ENCODE results near the gene CEP164. TPM values are rescaled to one million over a fixed set of nuclear protein-coding genes. Genes with fewer than 3 reads are reported as not detected.

CEP164 gene
- total RNA-seq, 1 donor from 2014 or later: 15.1 TPM

DNA sequence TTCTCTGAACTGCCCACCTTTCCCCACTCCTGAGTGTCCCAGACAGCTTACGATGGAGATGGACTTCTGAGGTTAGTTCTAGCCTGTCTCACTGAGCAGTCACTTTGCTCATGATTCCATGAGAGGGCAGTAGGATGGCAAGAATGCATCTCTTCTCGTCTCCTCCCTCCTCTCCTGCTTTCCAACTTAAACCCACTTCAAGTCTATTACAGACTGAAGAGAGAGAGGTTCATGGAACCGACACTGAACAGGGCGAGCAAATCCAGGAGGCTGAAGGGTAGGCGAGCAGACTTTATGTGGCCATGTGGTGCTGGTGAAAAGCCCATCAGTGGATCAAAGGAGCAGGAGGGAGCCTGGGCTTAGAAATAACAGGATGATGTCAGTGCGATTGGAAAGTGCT, 38.6 kb downstream of the CEP164 start:
- Histone ChIP-seq H3K9me3 (no peaks in the 10 kb centered on the region), H3K4me3 (no peak overlapping the region), H3K27ac (no peak overlapping the region), H3K36me3 (peaks cover 48 to 83% of the 10 kb centered on the region in 2 donors), H3K4me1 (no peaks in the 10 kb centered on the region), H3K27me3 (no peaks in the 10 kb centered on the region)
- intact Hi-C loops (cut with DNase I): no loop called here
- no peak for DNase-seq (ENCODE audit: low spot score in 2 of 2)
- TF ChIP-seq, protein P1, sequence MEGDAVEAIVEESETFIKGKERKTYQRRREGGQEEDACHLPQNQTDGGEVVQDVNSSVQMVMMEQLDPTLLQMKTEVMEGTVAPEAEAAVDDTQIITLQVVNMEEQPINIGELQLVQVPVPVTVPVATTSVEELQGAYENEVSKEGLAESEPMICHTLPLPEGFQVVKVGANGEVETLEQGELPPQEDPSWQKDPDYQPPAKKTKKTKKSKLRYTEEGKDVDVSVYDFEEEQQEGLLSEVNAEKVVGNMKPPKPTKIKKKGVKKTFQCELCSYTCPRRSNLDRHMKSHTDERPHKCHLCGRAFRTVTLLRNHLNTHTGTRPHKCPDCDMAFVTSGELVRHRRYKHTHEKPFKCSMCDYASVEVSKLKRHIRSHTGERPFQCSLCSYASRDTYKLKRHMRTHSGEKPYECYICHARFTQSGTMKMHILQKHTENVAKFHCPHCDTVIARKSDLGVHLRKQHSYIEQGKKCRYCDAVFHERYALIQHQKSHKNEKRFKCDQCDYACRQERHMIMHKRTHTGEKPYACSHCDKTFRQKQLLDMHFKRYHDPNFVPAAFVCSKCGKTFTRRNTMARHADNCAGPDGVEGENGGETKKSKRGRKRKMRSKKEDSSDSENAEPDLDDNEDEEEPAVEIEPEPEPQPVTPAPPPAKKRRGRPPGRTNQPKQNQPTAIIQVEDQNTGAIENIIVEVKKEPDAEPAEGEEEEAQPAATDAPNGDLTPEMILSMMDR (IDR thresholded peaks at IDR 0.05): no peak

DNA sequence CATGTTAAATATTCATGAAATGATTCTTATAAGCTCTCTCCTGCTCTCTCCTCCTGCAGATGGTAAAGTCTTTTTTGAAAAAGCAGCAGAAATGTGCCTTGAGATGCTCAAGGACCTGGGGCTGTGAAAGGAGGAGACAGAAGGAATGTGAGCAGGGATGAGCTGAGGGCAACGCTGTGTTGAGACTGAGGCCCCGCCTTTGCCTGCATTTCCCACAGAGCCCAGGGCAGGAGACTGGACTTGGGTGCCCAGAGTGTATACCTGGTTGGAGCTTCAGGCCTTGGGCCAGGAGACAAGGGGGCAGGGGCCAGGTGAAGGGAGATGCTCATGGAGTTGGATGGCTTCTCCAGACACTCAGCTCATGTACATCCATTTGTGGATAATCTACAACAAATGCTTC, 39.2 kb downstream of the CEP164 start:
- intact Hi-C loops (cut with DNase I): no loop called here
- Histone ChIP-seq H3K27me3 (no peaks in the 10 kb centered on the region), H3K36me3 (peaks cover 46 to 83% of the 10 kb centered on the region in 2 donors), H3K27ac (no peak overlapping the region), H3K4me1 (no peaks in the 10 kb centered on the region), H3K9me3 (no peaks in the 10 kb centered on the region), H3K4me3 (no peak overlapping the region)
- DNase-seq (ENCODE audit: low spot score in 2 of 2): no peak
- TF ChIP-seq, protein P1 (IDR thresholded peaks at IDR 0.05): no peak

GRCh38 chr11:117369534-117369933, 41.9 kb downstream of the CEP164 start:
- Histone ChIP-seq H3K4me3 (no peak overlapping the region), H3K36me3 (peaks cover 47 to 93% of the 10 kb centered on the region in 2 donors), H3K4me1 (no peaks in the 10 kb centered on the region), H3K27ac (no peak overlapping the region), H3K27me3 (no peaks in the 10 kb centered on the region), H3K9me3 (no peaks in the 10 kb centered on the region)
- intact Hi-C loops (cut with DNase I): no loop called here
- no peak for DNase-seq (ENCODE audit: low spot score in 2 of 2)
- TF ChIP-seq, protein P1 (IDR thresholded peaks at IDR 0.05): no peak

GRCh38 chr11:117371453-117371852, 43.8 kb downstream of the CEP164 start:
- no peaks in the 10 kb centered on the region for H3K9me3 ChIP-seq
- no peak overlapping the region for H3K27ac ChIP-seq
- intact Hi-C loops (cut with DNase I): no loop called here
- H3K36me3 ChIP-seq: peaks cover 47 to 92% of the 10 kb centered on the region in 2 donors
- no peaks in the 10 kb centered on the region for H3K27me3 ChIP-seq
- no peak overlapping the region for H3K4me3 ChIP-seq
- no peak for DNase-seq (ENCODE audit: low spot score in 2 of 2)
- TF ChIP-seq, protein P1 (IDR thresholded peaks at IDR 0.05): no peak
- H3K4me1 ChIP-seq: no peaks in the 10 kb centered on the region

DNA sequence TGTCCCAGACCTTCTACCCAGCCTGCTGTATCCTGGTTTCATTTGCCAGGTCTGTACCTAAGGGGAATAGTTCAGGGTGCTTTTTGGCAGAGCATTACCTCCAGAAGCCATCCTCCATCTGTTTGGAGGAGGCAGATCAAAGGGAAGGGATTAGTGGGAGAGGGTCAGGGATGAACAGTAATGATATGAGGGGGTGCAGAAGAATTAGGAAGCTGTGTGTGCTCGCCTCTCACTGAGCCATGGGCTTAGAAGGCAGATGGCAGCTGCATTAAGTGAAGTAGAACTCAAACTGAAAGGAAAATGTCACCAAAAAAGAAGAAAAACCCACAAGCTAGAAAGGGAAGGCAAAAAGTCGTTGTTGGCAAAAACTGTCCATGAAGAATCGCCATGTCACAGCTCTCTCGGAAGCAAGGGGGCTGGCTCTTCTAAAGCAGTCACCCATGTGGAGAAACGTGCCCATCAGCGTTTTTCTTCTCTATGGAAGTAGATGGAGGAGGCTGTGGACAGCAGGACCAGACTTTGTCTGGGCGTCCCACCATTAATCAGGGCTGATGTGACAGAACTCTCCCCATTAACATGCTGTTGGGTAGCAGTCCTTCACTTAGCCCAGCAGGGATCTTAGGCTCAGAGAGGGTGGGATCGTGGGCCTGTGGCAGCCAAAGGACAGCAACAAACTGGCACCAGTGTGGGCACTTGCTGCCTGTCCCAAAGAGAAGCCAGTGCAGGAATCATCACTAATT, 46.8 kb downstream of the CEP164 start:
- Histone ChIP-seq H3K9me3 (no peaks in the 10 kb centered on the region), H3K36me3 (peaks cover 48 to 76% of the 10 kb centered on the region in 2 donors), H3K27ac (no peak overlapping the region), H3K4me3 (no peak overlapping the region), H3K4me1 (no peaks in the 10 kb centered on the region), H3K27me3 (no peaks in the 10 kb centered on the region)
- DNase-seq (ENCODE audit: low spot score in 2 of 2): no peak
- intact Hi-C loops (cut with DNase I): no loop called here
- TF ChIP-seq, protein P1 (IDR thresholded peaks at IDR 0.05): no peak
